HAP-1 (cell line): Measurements from ENCODE around the gene MMP27.

Experiments
- DNase-seq, 2 experiments: peaks; one replicate each; pipeline ENCODE4 v3.0.0-alpha.2; 2016 to 2020; ENCODE audit warnings: low spot score in 2 of 2
- H3K27me3 ChIP-seq: fragments of 250-450 bp; sonication (Bioruptor Pico); 2 replicates; pipeline ENCODE4 v1.5.1; 2020; ENCODE audit warnings: low read depth, mild to moderate bottlenecking, moderate library complexity
- H3K36me3 ChIP-seq: fragments of 250-450 bp; sonication (Bioruptor Pico); replicated peaks from 2 replicates; pipeline ENCODE4 v1.5.1; 2020; ENCODE audit warnings: mild to moderate bottlenecking
- H3K4me1 ChIP-seq: fragments of 250-450 bp; sonication (Bioruptor Pico); 2 replicates; pipeline ENCODE4 v1.5.1; 2020; ENCODE audit warnings: mild to moderate bottlenecking
- H3K4me3 ChIP-seq: fragments of 250-450 bp; sonication (Bioruptor Pico); 2 replicates; pipeline ENCODE4 v1.5.1; 2020; ENCODE audit warnings: mild to moderate bottlenecking, moderate library complexity
- H3K9me3 ChIP-seq: fragments of 250-450 bp; sonication (Bioruptor Pico); 2 replicates; pipeline ENCODE4 v1.5.1; 2020; ENCODE audit warnings: mild to moderate bottlenecking, moderate library complexity
- in situ Hi-C: fragments of 300-500 bp; cut with MboI; formaldehyde crosslinking; loops from 3 replicates; pipeline ENCODE4 v1.14.3; 2020; ENCODE audit warnings: low sequenced_read_pairs, inconsistent platforms, mixed read lengths

Gene MMP27

GRCh38 chr11:102676084-102676483 is 29.5 kb downstream of the MMP27 start:
- no peaks in the 10 kb centered on the region for H3K27me3 ChIP-seq
- no peaks in the 10 kb centered on the region for H3K36me3 ChIP-seq
- DNase-seq: no peak
- H3K9me3 ChIP-seq: no peaks in the 10 kb centered on the region
- H3K4me3 ChIP-seq: no peak overlapping the region
- in situ Hi-C loops: no loop called here
- H3K4me1 ChIP-seq: peaks cover 9% of the 10 kb centered on the region

GRCh38 chr11:102669664-102670063 is 35.9 kb downstream of the MMP27 start:
- peak in 1 of 2 experiments; percentile 16 for DNase-seq
- H3K27me3 ChIP-seq: no peaks in the 10 kb centered on the region
- in situ Hi-C loops: no loop called here
- H3K9me3 ChIP-seq: no peaks in the 10 kb centered on the region
- no peak overlapping the region for H3K4me3 ChIP-seq
- peaks cover 8% of the 10 kb centered on the region; the same call in 1 of the 2 replicates for H3K4me1 ChIP-seq
- H3K36me3 ChIP-seq: no peaks in the 10 kb centered on the region

- Histone ChIP-seq H3K27me3 (no peaks in the 10 kb centered on the region), H3K4me1 (peaks cover 8% of the 10 kb centered on the region; the same call in 1 of the 2 replicates), H3K36me3 (no peaks in the 10 kb centered on the region), H3K4me3 (no peak overlapping the region), H3K9me3 (no peaks in the 10 kb centered on the region)
- DNase-seq: peak; percentile 58 to 81
- in situ Hi-C loops: no loop called here
These were observed 39.1 kb downstream of the MMP27 start for GRCh38 chr11:102666331-102666957.

GRCh38 chr11:102664001-102664752 is 41.4 kb downstream of the MMP27 start:
- H3K4me3 ChIP-seq: no peak overlapping the region
- H3K9me3 ChIP-seq: no peaks in the 10 kb centered on the region
- H3K27me3 ChIP-seq: no peaks in the 10 kb centered on the region
- H3K36me3 ChIP-seq: no peaks in the 10 kb centered on the region
- in situ Hi-C loops: no loop called here
- peak in 1 of 2 experiments; percentile 57 for DNase-seq
- no peaks in the 10 kb centered on the region for H3K4me1 ChIP-seq

GRCh38 chr11:102662607-102663006 is 43.0 kb downstream of the MMP27 start:
- H3K4me3 ChIP-seq: no peak overlapping the region
- in situ Hi-C loops: no loop called here

GRCh38 chr11:102661040-102661439 is 44.5 kb downstream of the MMP27 start:
- peaks cover 2% of the 10 kb centered on the region; the same call in 1 of the 2 replicates for H3K27me3 ChIP-seq
- in situ Hi-C loops: no loop called here
- no peaks in the 10 kb centered on the region for H3K9me3 ChIP-seq
- H3K36me3 ChIP-seq: no peaks in the 10 kb centered on the region
- no peak for DNase-seq
- no peaks in the 10 kb centered on the region for H3K4me1 ChIP-seq
- H3K4me3 ChIP-seq: no peak overlapping the region

More at GRCh38 chr11:102662607-102663006, 43.0 kb downstream of the MMP27 start:
- peaks cover under 1% of the 10 kb centered on the region; the same call in 1 of the 2 replicates for H3K27me3 ChIP-seq
- H3K36me3 ChIP-seq: no peaks in the 10 kb centered on the region
- H3K4me1 ChIP-seq: no peaks in the 10 kb centered on the region
- H3K9me3 ChIP-seq: no peaks in the 10 kb centered on the region
- DNase-seq: no peak

GRCh38 chr11:102656528-102656927 is 49.0 kb downstream of the MMP27 start:
- H3K36me3 ChIP-seq: no peaks in the 10 kb centered on the region
- H3K4me1 ChIP-seq: no peaks in the 10 kb centered on the region
- peaks cover 2% of the 10 kb centered on the region; the same call in 1 of the 2 replicates for H3K27me3 ChIP-seq
- in situ Hi-C loops: no loop called here
- DNase-seq: no peak
- no peak overlapping the region for H3K4me3 ChIP-seq
- H3K9me3 ChIP-seq: no peaks in the 10 kb centered on the region

- no peaks in the 10 kb centered on the region for H3K4me1 ChIP-seq
- no peaks in the 10 kb centered on the region for H3K36me3 ChIP-seq
- in situ Hi-C loops: no loop called here
- no peak overlapping the region for H3K4me3 ChIP-seq
- no peak for DNase-seq
- H3K9me3 ChIP-seq: no peaks in the 10 kb centered on the region
- peaks cover 2% of the 10 kb centered on the region; the same call in 1 of the 2 replicates for H3K27me3 ChIP-seq
These were observed 50.0 kb downstream of the MMP27 start for GRCh38 chr11:102655547-102655946.

GRCh38 chr11:102654761-102655160 is 50.8 kb downstream of the MMP27 start:
- in situ Hi-C loops: no loop called here
- H3K9me3 ChIP-seq: no peaks in the 10 kb centered on the region
- H3K4me1 ChIP-seq: no peaks in the 10 kb centered on the region
- no peak for DNase-seq
- no peak overlapping the region for H3K4me3 ChIP-seq
- H3K36me3 ChIP-seq: no peaks in the 10 kb centered on the region
- H3K27me3 ChIP-seq: peaks cover 2% of the 10 kb centered on the region; the same call in 1 of the 2 replicates

GRCh38 chr11:102653744-102654291 is 51.8 kb downstream of the MMP27 start:
- no peaks in the 10 kb centered on the region for H3K9me3 ChIP-seq
- no peak overlapping the region for H3K4me3 ChIP-seq
- H3K4me1 ChIP-seq: no peaks in the 10 kb centered on the region
- no peaks in the 10 kb centered on the region for H3K36me3 ChIP-seq
- no peak for DNase-seq
- H3K27me3 ChIP-seq: peaks cover 2% of the 10 kb centered on the region; the same call in 1 of the 2 replicates
- in situ Hi-C loops: no loop called here

GRCh38 chr11:102647430-102647829 is 58.1 kb downstream of the MMP27 start:
- in situ Hi-C loops: no loop called here
- H3K36me3 ChIP-seq: no peaks in the 10 kb centered on the region
- H3K27me3 ChIP-seq: no peaks in the 10 kb centered on the region
- no peak for DNase-seq
- no peak overlapping the region for H3K4me3 ChIP-seq
- H3K9me3 ChIP-seq: no peaks in the 10 kb centered on the region
- H3K4me1 ChIP-seq: no peaks in the 10 kb centered on the region

- in situ Hi-C loops: no loop called here
- Histone ChIP-seq H3K4me1 (no peaks in the 10 kb centered on the region), H3K4me3 (no peak overlapping the region), H3K9me3 (no peaks in the 10 kb centered on the region), H3K27me3 (no peaks in the 10 kb centered on the region), H3K36me3 (no peaks in the 10 kb centered on the region)
- DNase-seq: no peak
These were observed 61.6 kb downstream of the MMP27 start for GRCh38 chr11:102643941-102644340.
